Testis (tissue), 3 donors: ENCODE data around the gene ZMYND10. TPM values are rescaled to one million over a fixed set of nuclear protein-coding genes. Genes with fewer than 3 reads are reported as not detected.

Experiments
- DNase-seq: peaks from one replicate; pipeline ENCODE4 v3.0.0-alpha.2; 2019
- H3K27ac ChIP-seq, 2 donors: fragments of 200-600 bp; sonication (generic); one replicate each; pipeline ENCODE4 v1.5.1; 2019
- H3K27me3 ChIP-seq: fragments of 200-600 bp; sonication (generic); one replicate; pipeline ENCODE4 v1.5.1; 2019
- H3K36me3 ChIP-seq: fragments of 200-600 bp; sonication (generic); one replicate; pipeline ENCODE4 v1.5.1; 2017; ENCODE audit warnings: low read depth; ENCODE audit errors: missing control alignments
- H3K4me1 ChIP-seq: fragments of 200-600 bp; sonication (generic); one replicate; pipeline ENCODE4 v1.5.1; 2019
- H3K4me3 ChIP-seq, 2 donors: fragments of 200-600 bp; sonication (generic); one replicate each; pipeline ENCODE4 v1.5.1; 2017 to 2019
- H3K9me3 ChIP-seq: fragments of 200-600 bp; sonication (generic); one replicate; pipeline ENCODE4 v1.5.1; 2017
- CTCF ChIP-seq, 3 experiments: fragments of 450-650 bp in 2 of 3; fragments of 200-600 bp in 1 of 3; sonication (generic) in 1 of 3; IDR thresholded peaks; one replicate each; pipeline ENCODE4 v1.5.1; 2016 to 2019; ENCODE audit warnings: antibody characterized with exemption in 3 of 3, mild to moderate bottlenecking in 2 of 3, moderate library complexity in 1 of 3
- POLR2A ChIP-seq: fragments of 450-650 bp; IDR thresholded peaks from one replicate; pipeline ENCODE4 v1.6.1; 2017; ENCODE audit warnings: antibody characterized with exemption, mild to moderate bottlenecking, moderate library complexity
- WGBS, 2 donors: methylation state at CpG; one replicate each; pipeline ENCODE4 v1.1.5; 2018; 5-methylcytosine and 5-hydroxymethylcytosine counted together
- intact Hi-C: fragments of 100-400 bp; cut with DNase I; formaldehyde crosslinking; loops from one replicate; pipeline ENCODE4 v1.15.1; 2023; ENCODE audit warnings: low total_unique reads
- polyA plus RNA-seq: library from polyadenylated mRNA; stranded (reverse); fragments of 350-450 nt; fragmentation: Illumina TruSeq; extraction: RNeasy Lipid Tissue Mini Kit (QIAGEN cat#74804); gene quantifications from one replicate; pipeline ENCODE4 v1.2.3, GENCODE V29; 2014; ENCODE audit warnings: low read depth, low replicate concordance; ENCODE audit not compliant: insufficient read depth
- total RNA-seq, 2 donors: library from RNA; depleted of rRNA; stranded (reverse); fragments of >200 nt; gene quantifications; one replicate each; pipeline ENCODE4 v1.2.3, GENCODE V29; 2016

Gene ZMYND10
- total and polyA plus RNA-seq, 3 donors from 2014 or later, result 241 to 763 (median 335) TPM

- peaks cover 23% of the 10 kb centered on the region for H3K4me1 ChIP-seq
Measured at GRCh38 chr3:50342813-50343633, 2.5 kb downstream of the ZMYND10 start.

GRCh38 chr3:50341996-50342650 is 3.4 kb downstream of the ZMYND10 start:
- no peaks in the 10 kb centered on the region for H3K9me3 ChIP-seq
- H3K4me3 ChIP-seq, result no peak overlapping the region
- H3K27me3 ChIP-seq, result no peaks in the 10 kb centered on the region
- H3K4me1 ChIP-seq, result peaks cover 23% of the 10 kb centered on the region
- TF ChIP-seq CTCF (IDR thresholded peaks at IDR 0.05), result no peak
- intact Hi-C loops, result no loop called here
- H3K27ac ChIP-seq, result no peak overlapping the region
- 63 to 73% methylated on average over 10 to 13 of the region's 13 CpGs for WGBS, 2 donors
- DNase-seq, result no peak
- H3K36me3 ChIP-seq, result no peaks in the 10 kb centered on the region

More at GRCh38 chr3:50342813-50343633, 2.5 kb downstream of the ZMYND10 start:
- Histone ChIP-seq H3K36me3 (no peaks in the 10 kb centered on the region), H3K27me3 (no peaks in the 10 kb centered on the region), H3K9me3 (no peaks in the 10 kb centered on the region), H3K27ac (no peak overlapping the region), H3K4me3 (no peak overlapping the region)
- DNase-seq, result no peak
- intact Hi-C loops, result no loop called here
- TF ChIP-seq CTCF (IDR thresholded peaks at IDR 0.05), result no peak
- no peak for TF ChIP-seq POLR2A
- 83 to 85% methylated on average over 10 to 13 of the region's 13 CpGs for WGBS, 2 donors

GRCh38 chr3:50341537-50341936 is 4.0 kb downstream of the ZMYND10 start:
- DNase-seq, result no peak
- intact Hi-C loops, result no loop called here
- Histone ChIP-seq H3K27me3 (no peaks in the 10 kb centered on the region), H3K36me3 (no peaks in the 10 kb centered on the region), H3K4me3 (no peak overlapping the region), H3K4me1 (peaks cover 23% of the 10 kb centered on the region), H3K27ac (no peak overlapping the region), H3K9me3 (no peaks in the 10 kb centered on the region)
- TF ChIP-seq CTCF (IDR thresholded peaks at IDR 0.05), result no peak
- no peak for TF ChIP-seq POLR2A
- WGBS, 2 donors, result 91 to 95% methylated on average over 9 of the region's 9 CpGs

GRCh38 chr3:50340448-50341329 is 4.8 kb downstream of the ZMYND10 start, which contains the start of gene RASSF1:
RASSF1 (minus strand) TSS chr3:50340836; CDS start chr3:50340805, 31 bp downstream.
- intact Hi-C loops, result no loop called here
- Histone ChIP-seq H3K27ac (peak within 1 kb of the TSS; percentile 22 to 78), H3K27me3 (no peaks in the 10 kb centered on the region), H3K4me1 (peaks cover 31% of the 10 kb centered on the region), H3K9me3 (no peaks in the 10 kb centered on the region), H3K4me3 (peak within 1 kb of the TSS; percentile 47 to 53), H3K36me3 (no peaks in the 10 kb centered on the region)
- peak; percentile 63 for DNase-seq
- WGBS, 2 donors, result 0 to 20% methylated on average over 5 to 66 of the region's 85 CpGs
- TF ChIP-seq CTCF (IDR thresholded peaks at IDR 0.05) (no peak), POLR2A (no peak)
